NCI-H2081 treated with DMSO at 0.1 percent for 48 hours (cell line): ENCODE data around the gene TNPO3.
"Not testable (repeated sequence)": the region's sequence is repeated elsewhere in the genome, so short reads cannot be mapped to it uniquely, and the experiment has no call there.

Experiments used
- DNase-seq: peaks from one replicate; lab custom pipeline; 2025; lab: John Stamatoyannopoulos, UW

The TNPO3 gene

GRCh38 chr7:128921866-128922440 lies 133.0 kb downstream of the TNPO3 start:
- no peak for DNase-seq

DNA sequence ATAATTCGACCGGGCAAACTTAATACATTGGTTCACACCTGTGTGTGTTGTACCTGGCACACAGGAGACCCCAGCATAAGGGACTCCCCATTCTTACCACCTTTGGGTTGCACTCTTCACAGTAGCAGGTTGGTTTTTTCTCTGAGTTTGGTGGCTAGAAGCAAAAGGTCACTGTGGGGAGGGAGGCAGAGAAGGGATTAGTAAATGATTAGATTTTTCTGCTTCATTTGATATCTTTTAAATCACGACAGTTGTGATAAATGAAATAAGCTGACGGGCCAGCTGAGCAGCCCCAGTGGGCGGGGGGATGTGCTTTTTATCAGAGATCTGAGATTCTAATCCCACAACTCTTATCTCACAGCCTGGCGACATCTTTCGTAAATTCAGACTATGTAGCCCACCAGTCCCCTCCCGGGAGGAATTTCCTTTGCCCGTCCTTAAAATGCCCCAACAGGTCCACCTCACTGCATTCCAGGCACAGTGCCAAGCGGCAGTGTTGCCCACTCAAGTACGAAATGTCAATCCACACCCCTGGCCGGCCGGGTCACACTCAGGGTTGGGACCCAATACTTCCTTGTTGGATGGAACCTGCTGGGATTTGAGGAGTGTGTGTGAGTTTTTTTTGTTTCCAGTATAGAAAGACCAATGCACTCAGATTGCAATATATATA lies 133.9 kb downstream of the TNPO3 start:
- DNase-seq = no peak

DNA sequence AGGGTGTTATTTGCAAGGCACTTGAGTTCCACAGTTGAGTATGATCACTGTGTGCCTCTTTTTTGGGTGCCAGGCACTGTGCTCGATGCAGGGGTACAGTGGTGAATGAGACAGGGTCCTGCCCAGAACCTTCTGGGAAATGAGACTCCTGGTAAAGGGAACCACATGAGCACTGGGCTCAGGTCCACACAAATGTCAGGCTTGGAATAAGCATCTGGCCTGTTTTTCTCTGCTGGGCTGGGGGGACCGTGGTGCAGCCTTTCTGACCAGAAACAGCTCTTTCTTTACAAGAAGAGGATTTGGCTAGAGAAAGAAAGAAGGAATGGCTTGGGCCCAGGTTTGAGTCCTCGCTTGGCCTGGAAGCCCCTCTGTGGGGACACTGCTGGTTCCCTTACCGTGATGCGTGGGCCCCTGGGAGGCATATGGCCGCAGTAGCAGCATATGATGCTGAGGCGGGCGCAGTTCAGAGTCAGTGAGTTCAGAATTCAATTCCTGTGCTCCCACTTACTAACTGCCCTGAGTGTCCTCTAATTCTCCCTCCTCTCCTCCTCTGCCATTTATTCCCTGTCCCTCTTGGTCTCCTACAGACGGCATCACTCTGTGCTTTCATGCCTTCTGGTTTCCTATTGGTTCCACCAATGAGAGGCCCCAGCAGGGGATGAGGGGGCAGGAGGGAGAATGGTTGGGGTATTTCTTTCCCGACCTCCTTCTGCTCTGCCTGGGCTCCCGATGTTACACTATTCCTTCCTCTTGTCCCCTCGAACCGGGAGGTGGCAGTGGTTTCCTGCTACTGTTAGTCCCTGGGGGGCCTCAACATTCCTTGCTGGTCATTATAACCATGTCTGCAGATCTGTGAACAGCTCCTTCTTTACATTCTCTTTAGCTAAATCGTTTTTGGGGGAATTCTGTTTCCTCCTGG lies 134.8 kb downstream of the TNPO3 start:
- no peak for DNase-seq

DNA sequence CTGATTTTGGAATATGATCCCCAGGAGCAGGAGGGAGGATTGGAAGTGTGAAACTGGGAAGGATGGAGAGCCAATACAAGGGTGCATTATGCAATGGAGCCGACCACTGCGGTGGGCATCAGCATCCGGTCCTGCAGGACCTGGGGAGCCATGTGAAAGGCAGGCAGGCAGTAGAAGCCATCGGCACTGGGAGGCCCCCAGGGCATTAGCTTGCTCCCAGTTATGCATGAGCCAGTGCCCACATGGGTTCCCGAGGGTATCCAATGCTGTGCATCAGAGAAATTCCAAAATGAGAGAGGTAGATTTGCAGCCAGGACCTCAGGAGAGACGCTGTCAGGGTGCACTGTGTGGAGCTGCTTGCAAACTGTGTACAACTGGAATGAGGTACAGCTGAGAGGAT lies 135.7 kb downstream of the TNPO3 start:
- no peak for DNase-seq

DNA sequence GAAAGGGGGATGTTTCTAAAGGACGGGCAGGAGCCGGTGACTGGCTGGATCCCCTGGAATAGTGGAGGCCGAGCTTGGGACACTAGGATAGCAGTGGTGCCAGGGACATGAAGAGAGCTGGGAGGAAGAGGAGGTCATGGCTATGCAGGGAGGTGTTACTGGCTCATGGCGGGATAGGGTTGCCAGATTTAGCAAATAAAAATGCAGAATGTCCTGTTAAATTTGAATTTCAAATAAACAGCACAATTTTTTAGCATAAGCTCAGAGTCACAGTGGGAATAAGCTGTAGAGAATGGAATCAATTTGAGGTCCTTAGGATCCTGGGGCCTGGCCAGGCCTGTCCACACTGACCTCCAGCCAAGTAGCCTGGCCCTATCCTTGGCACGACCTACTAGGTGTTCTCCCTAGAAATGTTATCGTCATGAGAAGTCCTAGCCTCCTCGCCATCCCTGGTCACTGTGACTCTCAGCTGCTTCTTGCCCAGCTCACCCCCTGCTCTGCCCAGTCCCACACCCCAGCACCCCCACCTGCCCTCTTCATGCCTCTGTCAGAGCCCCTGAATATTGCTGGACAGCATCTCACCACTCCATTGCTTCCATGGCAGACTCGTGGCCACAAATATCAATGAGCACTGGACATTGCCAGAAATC lies 136.8 kb downstream of the TNPO3 start:
- DNase-seq = no peak

GRCh38 chr7:128917122-128917521 lies 137.8 kb downstream of the TNPO3 start:
- DNase-seq = no peak

GRCh38 chr7:128916643-128916915 lies 138.3 kb downstream of the TNPO3 start:
- no peak for DNase-seq

GRCh38 chr7:128915841-128916642 lies 138.9 kb downstream of the TNPO3 start:
- no peak for DNase-seq

DNA sequence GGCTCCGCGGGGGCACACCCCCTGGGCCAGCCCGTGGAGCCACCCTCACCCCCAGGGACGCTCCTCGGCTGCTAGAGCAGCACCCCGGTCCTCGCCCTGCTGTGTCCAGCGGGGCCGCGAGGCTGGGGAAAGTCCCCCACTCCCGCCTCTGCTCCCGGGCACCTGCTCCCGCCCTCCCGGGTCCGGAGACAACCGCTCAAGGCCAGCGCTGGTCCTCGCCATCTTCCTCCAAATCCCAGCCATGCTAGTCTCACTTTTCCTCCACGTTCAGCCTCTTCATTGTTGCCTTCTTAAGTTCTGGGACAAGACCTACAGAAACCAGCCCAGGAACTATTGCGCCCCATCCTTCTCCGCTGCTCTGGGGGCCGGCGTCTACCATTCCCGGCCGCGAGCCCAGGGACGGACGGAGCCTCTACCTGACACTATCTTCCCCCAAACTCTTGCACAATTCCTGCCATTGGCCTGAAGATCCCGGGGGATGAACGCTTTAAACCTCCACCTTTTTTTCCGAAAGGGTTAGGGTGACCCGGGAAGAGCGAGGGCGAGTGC lies 139.6 kb downstream of the TNPO3 start:
- DNase-seq = no peak

- no peak for DNase-seq
These were observed 140.3 kb downstream of the TNPO3 start for GRCh38 chr7:128914566-128915151.

- no peak for DNase-seq
These were observed 140.9 kb downstream of the TNPO3 start for GRCh38 chr7:128913870-128914565.

- not testable (repeated sequence) for DNase-seq
These were observed 142.0 kb downstream of the TNPO3 start for GRCh38 chr7:128912709-128913495.

GRCh38 chr7:128912281-128912680 lies 142.6 kb downstream of the TNPO3 start:
- DNase-seq = no peak

- DNase-seq = no peak
These were observed 143.4 kb downstream of the TNPO3 start for GRCh38 chr7:128911423-128912031.

- DNase-seq = no peak
These were observed 144.4 kb downstream of the TNPO3 start, which contains the start of gene KCP for GRCh38 chr7:128910569-128910945. Gene KCP (minus strand): TSS chr7:128910709. CDS start chr7:128910676, 33 bp downstream.

GRCh38 chr7:128909625-128910568 lies 145.0 kb downstream of the TNPO3 start:
- no peak for DNase-seq

DNA sequence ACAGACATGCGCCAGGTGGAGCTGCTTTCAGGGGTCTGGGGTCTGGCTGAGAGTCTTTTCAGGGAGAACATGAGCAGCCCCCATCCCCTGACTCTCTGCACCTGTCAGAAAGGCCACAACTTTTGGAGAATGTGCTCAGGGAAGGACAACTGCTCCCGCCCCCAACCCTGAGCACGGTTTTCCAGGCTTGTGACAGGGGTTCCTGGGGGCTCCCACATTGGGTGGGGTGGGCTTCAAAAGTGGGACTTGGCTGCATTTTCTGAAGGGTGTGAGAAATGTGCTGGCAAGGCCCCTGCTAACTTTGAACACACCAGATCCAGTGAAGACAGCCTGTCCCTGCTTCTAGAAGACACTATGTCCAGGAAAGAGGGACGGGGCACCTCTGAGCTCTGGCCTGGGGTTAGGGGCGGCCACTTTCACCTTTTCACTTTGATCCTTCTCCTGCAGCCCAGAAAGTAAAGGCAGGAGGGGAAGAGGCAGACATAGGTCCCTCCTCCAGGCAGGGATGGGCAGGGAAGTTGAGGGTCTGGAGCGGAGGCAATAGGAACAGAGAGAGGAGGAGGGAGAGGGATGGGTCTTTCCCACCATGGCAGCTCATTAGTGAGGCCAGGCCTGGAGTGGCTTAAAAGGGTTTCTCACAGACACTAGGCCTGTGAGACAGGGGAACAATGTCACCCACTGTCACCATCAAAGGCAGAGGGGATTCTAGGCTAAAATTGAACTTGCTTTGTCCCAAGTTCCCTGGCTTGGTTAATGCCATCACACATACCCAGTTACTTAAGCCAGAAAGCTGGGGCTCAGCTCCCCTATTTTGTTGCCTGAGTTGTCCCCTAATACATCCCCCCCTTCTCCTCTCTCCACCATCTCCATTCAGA lies 145.9 kb downstream of the TNPO3 start:
- DNase-seq = no peak
